HG03066 (cell line): ENCODE data around the gene BCAR1.
"Not testable (repeated sequence)": the region's sequence is repeated elsewhere in the genome, so short reads cannot be mapped to it uniquely, and the experiment has no call there.

Source experiments
- ATAC-seq: cut with Tn5 transposase; IDR thresholded peaks from one replicate; pipeline ENCODE4 v1.9.1; 2021; ENCODE audit warnings: low read depth; ENCODE audit not compliant: unreplicated experiment

The BCAR1 gene

GRCh38 chr16:75205961-75206748 lies 45.3 kb downstream of the BCAR1 start:
- ATAC-seq, result not testable (repeated sequence)

DNA sequence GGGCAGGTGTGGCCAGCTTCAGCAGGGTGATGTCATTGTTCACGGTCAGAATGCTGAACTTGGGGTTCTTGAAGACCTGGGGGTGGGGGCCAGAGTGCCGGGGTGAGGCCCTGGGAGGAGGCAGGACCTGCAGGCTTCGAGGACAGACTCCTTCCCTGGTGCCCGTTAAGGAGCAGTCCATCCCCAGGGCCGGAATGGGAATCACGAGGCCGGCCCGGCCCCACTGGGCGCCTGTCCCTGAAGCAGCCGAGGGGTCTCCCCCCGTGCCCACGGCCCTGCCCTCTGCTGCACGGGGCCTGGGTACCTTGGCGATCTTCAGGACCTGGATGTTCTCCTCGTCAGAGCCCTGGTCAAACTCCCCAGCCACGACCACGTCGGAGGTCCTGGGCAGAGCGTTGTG lies 46.0 kb downstream of the BCAR1 start:
- ATAC-seq, result not testable (repeated sequence)

DNA sequence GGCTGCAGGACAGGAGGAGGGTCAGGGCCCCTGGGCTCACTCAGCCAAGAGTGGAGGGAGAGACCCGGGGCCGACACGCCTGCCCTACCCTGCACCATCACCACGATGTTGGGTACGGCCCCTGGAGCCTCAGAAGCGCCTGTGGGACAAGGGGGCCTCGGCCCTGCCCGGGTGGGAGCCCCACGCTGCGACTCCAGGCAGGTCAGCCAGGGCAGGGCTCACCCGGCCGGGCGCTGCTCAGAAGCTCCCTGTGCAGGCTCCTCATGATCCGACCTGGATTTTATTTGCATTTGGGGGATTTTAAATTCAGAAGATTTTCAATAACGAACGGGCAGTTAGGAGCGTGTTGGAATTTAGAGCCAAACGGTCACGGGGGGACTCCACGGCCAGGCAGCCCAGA lies 46.5 kb downstream of the BCAR1 start:
- ATAC-seq, result not testable (repeated sequence)

DNA sequence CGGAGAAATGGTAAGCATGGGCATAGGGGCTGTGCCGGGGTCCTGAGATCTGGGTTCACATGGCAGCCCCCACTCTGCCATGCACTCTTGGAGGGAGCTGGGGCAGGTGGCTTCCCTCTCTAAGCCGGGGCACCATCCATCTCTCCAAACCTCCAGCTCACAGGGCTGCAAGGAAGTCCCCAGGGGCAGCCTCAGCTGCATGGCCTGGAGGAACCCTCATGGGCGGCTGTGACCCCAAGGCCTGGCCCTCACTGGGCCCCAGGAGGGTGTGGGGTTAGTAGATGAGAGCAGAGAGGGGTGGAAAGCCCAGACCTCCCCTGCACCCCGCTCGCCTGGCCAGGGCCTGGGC lies 47.0 kb downstream of the BCAR1 start:
- ATAC-seq, result no peak

DNA sequence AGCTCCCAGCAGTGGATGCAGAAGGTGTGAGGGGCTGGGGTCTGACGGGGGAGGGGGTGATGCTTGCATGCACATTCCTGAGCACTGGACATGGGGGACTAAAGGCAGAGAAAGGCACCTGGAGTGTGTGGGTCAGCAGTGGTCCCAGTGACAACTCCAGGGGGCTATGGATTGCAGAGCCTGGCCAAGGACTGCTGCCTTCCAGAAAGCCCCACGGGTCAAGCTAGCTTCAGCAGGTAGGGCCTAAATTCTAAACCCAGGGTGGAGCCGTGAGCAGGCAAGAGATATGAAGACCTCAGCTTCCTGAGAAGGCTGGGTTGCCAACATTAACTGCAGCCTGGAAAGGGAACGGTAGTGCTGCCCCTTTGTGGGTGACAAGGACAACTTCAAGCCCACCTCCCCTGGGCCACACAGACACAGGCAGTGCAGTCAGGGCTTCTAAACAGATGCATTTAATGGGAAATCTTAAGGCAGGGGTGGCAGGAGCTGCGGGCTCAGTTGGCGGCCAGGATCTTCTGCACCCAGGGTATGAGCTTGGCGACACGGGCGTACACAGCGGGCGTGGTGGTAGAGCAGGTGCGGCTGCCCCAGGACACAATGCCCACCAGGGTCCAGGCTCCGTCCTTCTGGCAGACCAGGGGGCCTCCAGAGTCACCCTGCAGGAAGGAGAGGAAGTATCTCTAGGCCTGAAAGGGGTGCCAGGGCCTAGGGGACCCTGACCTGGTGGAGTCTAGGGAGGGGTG lies 47.6 kb downstream of the BCAR1 start:
- ATAC-seq, result no peak

GRCh38 chr16:75203096-75203495 lies 48.3 kb downstream of the BCAR1 start:
- ATAC-seq, result no peak

DNA sequence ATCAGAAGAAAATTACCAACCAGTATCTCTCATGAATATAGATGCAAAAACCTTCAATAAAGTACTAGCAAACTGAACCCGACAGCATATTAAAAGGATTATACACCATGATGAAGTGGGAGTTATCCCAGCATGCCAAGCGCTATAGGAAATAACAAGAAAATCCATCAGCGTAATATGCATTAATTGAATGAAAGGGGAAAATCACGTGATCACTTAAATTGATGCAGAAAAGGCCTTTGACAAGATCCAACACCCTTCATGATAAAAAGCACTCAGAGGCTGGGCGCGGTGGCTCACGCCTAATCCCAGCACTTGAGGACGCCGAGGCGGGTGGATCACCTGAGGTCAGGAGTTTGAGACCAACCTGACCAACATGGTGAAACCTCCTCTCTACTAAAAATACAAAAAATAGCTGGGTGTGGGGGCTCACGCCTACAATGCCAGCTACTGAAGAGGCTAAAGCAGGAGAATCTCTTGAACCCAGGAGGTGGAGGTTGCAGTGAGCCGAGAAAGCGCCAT lies 49.3 kb downstream of the BCAR1 start:
- no peak for ATAC-seq

DNA sequence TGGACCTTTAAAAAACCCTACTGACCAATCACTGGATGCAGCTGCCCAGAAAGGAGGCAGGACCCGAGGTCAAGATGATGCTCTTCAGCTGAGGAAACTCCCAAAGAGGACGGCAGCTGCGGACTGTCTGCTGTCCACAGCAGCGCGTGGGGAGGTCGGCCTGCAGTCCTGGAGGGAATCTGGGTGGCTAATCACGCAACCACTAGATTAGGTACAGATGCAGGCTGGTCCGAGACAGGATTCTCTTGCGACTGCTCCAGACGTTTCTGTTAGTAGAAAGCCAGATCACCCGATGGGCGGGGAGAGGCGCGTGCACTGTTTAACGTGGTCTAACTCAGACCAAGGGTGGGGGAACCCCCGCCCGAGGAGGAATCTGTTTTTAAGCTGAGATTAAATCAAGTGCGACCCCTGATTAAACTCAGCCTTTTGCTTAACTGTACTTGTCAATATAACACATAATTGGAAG lies 53.3 kb downstream of the BCAR1 start:
- no peak for ATAC-seq

DNA sequence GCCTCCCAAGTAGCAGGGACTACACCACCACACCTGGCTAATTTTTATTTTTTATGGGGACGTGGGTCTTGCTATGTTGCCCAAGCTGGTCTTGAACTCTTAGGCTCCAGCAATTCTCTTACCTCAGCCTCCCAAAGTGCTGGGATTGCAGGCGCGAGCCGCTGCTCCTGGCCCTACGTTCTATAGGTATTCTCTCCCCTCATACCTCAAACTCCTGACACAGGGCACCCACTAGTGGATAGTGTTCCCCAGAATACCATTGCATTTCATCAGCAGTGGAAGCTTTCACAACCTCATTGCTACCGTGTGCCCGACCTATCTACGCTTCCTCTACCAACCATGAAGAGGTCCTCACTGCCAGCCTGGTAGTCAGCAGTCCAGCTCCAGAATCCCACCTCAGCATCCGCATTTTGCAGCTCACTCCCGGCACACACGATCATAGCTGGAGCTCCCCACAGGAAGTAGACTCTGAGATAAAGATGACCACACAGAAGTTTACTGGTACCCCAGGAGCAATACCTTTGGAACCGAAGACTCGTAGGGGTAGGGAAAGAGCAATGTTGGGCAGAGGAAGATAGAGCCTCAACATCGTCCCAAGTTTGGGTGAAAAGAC lies 53.8 kb downstream of the BCAR1 start:
- no peak for ATAC-seq

- no peak for ATAC-seq
Measured at GRCh38 chr16:75196836-75197235, 54.6 kb downstream of the BCAR1 start.

- ATAC-seq, result no peak
Measured at GRCh38 chr16:75195811-75196790, 55.3 kb downstream of the BCAR1 start.

GRCh38 chr16:75193730-75194444 lies 57.5 kb downstream of the BCAR1 start:
- no peak for ATAC-seq

DNA sequence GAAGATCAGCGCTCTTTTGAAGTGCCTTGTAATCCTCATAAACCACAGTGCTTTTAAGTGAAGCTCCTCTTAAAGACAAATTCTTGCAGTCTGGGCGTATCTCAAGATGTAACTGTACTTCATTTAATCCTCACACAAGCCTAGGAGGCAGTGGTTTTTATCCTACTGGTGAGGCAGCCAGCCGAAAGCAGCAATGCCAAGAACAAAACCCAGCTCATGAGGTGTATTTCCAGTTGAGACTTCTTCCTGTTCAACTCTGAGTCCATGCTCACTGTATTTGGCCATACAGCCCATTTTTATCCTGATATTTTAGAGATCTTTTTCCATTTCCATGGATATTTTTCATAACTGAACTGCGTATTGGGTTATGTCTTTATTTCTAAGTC lies 58.2 kb downstream of the BCAR1 start:
- no peak for ATAC-seq

- no peak for ATAC-seq
Measured at GRCh38 chr16:75192606-75193264, 58.7 kb downstream of the BCAR1 start.

DNA sequence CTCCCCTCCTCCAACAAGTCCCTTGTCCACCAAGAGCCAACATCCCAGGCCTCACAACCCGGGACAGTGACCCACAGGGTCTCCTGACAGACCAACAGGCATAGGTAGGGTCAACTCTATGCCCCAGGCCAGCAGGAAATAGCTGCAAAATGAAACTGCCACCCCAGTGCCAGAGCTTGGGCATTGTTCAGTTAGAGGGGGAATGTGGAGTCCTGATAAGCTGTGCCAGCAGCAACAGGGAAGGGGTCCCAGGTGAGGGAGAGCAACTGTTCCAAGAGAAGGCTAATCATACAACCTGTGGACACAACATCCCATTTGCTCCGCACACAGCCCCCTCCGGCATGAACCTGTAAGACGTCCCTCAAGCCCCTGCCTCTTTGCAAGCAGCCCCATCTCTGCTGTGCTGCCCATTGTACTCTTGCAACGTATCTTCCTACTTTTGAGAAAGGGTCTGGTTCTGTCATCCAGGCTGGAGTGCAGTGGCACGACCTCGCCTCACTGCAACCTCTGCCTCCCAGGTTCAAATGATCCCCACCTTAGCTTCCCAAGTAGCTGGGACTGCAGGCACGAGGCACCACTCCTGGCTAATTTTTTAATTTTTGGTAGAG lies 61.7 kb downstream of the BCAR1 start:
- ATAC-seq, result no peak

DNA sequence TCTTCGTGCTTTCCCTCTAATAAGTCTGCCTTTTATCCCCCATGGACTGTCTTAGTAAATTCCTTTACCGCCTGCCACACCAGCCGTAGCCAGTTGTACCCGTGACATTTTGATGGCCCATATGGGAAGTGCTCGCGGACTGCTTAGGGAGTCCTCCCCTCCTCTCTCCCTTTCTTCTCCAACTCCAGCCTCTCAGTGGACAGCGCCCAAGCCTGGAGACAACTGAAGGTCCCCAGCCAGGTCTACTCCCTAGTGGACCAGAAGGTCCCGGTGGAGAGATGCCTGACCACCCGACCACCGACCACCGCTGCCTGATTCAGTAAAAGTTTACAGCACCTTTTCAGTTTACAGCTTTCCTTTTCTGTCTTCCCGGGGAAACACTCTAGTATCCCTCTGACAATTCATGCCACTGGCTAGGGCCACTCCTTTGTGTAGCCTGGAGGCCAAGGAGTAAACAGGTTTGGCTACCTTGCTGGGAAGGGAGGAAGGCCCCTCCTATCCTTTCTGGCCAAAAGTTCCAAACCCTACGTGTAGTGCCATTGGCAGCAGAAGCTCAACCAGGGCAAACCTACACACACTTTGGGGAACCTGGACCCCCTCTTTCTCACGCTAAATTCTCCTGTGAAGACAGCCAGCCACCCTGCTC lies 62.5 kb downstream of the BCAR1 start:
- ATAC-seq, result no peak

- ATAC-seq, result no peak
Measured at GRCh38 chr16:75181630-75182029, 69.8 kb downstream of the BCAR1 start.

GRCh38 chr16:75179208-75179607 lies 72.2 kb downstream of the BCAR1 start:
- no peak for ATAC-seq
